Skeletal muscle tissue (tissue), 4 donors: ENCODE measurements around the gene ARMC5. TPM values are rescaled to one million over a fixed set of nuclear protein-coding genes. Genes with fewer than 3 reads are reported as not detected.
"Not testable (repeated sequence)": the region's sequence is repeated elsewhere in the genome, so short reads cannot be mapped to it uniquely, and the experiment has no call there.

Experiments
- H3K27ac ChIP-seq: one replicate; pipeline ENCODE4 v1.7.0; 2013; ENCODE audit warnings: mild to moderate bottlenecking, low read depth, low read length, inconsistent platforms
- H3K27me3 ChIP-seq, 3 donors: one replicate each; pipeline ENCODE4 v1.7.0; 2013; ENCODE audit warnings: low read length in 3 of 3; ENCODE audit not compliant: control insufficient read depth in 3 of 3, insufficient read depth in 3 of 3
- H3K36me3 ChIP-seq, 3 donors: one replicate each; pipeline ENCODE4 v1.7.0; 2013; ENCODE audit warnings: low read length in 3 of 3; ENCODE audit not compliant: control insufficient read depth in 3 of 3, insufficient read depth in 3 of 3
- H3K4me1 ChIP-seq, 3 donors: one replicate each; pipeline ENCODE4 v1.7.0; 2013; ENCODE audit warnings: low read length in 3 of 3, mild to moderate bottlenecking in 3 of 3; ENCODE audit not compliant: control insufficient read depth in 3 of 3, insufficient read depth in 3 of 3
- H3K4me3 ChIP-seq, 3 donors: one replicate each; pipeline ENCODE4 v1.7.0; 2013; ENCODE audit warnings: low read length in 3 of 3
- H3K9ac ChIP-seq, 3 donors: one replicate each; pipeline ENCODE4 v1.7.0; 2013; ENCODE audit warnings: low read length in 3 of 3, mild to moderate bottlenecking in 3 of 3, moderate library complexity in 2 of 3, low read depth in 1 of 3
- H3K9me3 ChIP-seq, 3 donors: one replicate each; pipeline ENCODE4 v1.7.0; 2013; ENCODE audit warnings: low read length in 3 of 3; ENCODE audit not compliant: control insufficient read depth in 3 of 3
- total RNA-seq: library from RNA; depleted of rRNA; stranded (reverse); fragments of >200 nt; gene quantifications from one replicate; pipeline ENCODE4 v1.2.3, GENCODE V29; 2014
- donor health status: Osteomylitis.

ARMC5 gene
- total RNA-seq, 1 donor from 2014 or later: 6.8 TPM

- peaks cover 24 to 32% (median 31%) of the 10 kb centered on the region in 3 donors for H3K36me3 ChIP-seq
- H3K4me3 ChIP-seq, H3K9me3 ChIP-seq, H3K27me3 ChIP-seq, H3K27ac ChIP-seq, H3K9ac ChIP-seq: not testable (repeated sequence)
- H3K4me1 ChIP-seq: peaks cover 17 to 35% (median 20%) of the 10 kb centered on the region in 3 donors
These were observed 44.3 kb downstream of the ARMC5 start for GRCh38 chr16:31503555-31503954.

DNA sequence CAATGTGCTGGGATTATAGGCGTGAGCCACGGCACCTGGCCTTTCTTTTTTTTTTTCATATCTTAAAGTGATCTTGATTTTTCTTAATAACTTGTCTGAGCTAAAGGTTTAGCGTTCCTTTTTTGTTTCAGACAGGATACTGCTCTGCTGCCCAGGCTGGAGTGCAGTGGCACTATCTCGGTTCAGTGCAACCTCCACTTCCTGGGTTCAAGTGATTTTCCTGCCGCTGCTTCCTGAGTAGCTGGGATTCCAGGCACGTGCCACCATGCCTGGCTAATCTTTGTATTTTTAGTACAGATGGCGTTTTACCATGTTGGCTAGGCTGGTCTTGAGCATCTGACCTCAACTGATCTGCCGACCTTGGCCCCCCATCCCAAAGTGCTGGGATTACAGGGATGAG is 44.9 kb downstream of the ARMC5 start:
- Histone ChIP-seq H3K9ac (no peak overlapping the region), H3K4me3 (no peak overlapping the region), H3K27ac (no peak overlapping the region), H3K9me3 (no peaks in the 10 kb centered on the region), H3K4me1 (peaks cover 17 to 35% (median 24%) of the 10 kb centered on the region in 3 donors), H3K27me3 (no peaks in the 10 kb centered on the region), H3K36me3 (peaks cover 18 to 26% (median 25%) of the 10 kb centered on the region in 3 donors)

DNA sequence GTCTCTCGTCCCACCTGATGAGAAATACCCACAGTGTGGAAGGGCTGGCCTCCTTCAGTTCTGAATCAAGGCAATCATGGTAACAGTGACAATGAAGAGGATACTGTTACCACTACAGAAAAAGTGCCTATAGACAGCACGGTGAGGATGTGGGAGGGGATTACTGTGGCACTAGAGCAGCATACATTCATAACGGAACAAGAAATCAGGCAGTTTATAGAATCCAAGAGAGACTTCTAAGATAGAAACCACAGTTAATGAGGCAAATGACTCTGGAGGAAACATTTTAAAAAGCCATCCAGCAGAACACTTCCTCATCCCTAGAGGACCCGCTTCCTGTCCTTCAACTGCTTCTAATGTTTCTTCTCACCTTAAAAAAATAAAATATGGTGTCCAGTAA is 46.2 kb downstream of the ARMC5 start:
- Histone ChIP-seq H3K27me3 (no peaks in the 10 kb centered on the region), H3K9ac (no peak overlapping the region), H3K9me3 (no peaks in the 10 kb centered on the region), H3K27ac (no peak overlapping the region), H3K36me3 (peaks cover 6 to 14% (median 14%) of the 10 kb centered on the region in 3 donors), H3K4me3 (no peak overlapping the region), H3K4me1 (peaks cover 20 to 42% (median 27%) of the 10 kb centered on the region in 3 donors)

DNA sequence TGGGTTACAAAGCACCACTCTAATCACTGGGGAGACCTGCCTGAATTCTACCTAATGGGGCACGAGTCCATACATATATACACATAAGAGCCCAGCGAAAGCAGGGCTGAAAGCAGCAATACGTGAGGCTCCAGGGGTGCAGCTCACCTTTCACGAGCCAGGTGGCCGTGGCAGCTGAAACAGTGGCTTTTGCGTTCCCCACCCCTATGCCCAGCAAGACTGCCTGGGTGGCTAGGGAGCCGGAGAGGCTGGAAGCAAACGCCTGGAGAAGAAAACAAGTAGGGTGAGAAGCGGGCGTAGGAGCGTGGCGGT is 48.3 kb downstream of the ARMC5 start:
- H3K27me3 ChIP-seq: no peaks in the 10 kb centered on the region
- H3K9me3 ChIP-seq: no peaks in the 10 kb centered on the region
- peaks cover 4 to 11% (median 11%) of the 10 kb centered on the region in 3 donors for H3K36me3 ChIP-seq
- H3K4me1 ChIP-seq: peaks cover 20 to 42% (median 24%) of the 10 kb centered on the region in 3 donors
- peak overlapping the region; percentile 97 to 99 (median 98) for H3K9ac ChIP-seq
- peak overlapping the region; percentile 82 for H3K27ac ChIP-seq
- peak overlapping the region; percentile 80 to 99 (median 95) for H3K4me3 ChIP-seq

DNA sequence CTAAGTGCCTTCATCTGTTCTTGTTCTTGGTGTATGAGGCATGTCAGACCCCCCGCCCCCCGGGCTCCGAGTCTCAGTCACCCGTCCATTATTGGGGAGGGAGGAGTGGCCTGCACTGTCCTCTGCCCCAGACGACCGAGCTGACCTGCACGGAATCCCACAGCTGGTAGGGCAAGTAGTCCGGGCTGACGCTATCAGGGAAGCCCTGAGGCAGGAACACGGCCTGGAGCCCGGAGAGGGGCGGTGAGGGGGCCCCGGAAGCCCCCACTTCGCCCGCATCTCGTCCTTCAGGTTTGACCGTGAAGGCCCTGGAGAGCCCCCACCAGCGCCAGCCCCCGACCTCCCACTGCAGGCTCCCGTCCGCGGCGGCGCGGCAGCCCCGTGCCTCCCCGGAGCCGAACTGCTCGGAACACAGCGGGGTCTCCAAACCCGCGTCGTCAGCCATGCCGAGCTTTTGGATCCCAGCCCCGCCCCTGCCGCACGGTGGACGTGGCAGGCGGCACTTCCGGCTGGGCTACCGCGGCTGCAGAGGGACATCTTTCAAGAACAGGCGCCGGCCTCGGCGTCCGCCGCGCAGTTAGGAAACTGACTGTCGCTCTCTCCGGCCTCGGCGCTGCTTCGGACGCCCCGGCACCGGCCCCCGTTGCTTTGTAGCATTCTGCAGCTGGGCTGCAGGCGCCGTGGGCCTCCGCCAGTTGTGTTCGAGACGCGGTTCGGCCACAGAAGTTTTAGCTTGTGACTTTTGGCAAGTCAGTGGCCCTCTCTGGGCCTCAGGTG is 48.8 kb downstream of the ARMC5 start, which contains the start of gene RUSF1:
TSS of gene RUSF1 (minus strand) at position 463 of the 777 bp plus-strand sequence. CDS start at position 445, 18 bp downstream.
- Histone ChIP-seq H3K36me3 (peaks cover 4 to 11% (median 11%) of the 10 kb centered on the region in 3 donors), H3K9ac (peak within 1 kb of the TSS; percentile 97 to 99 (median 98)), H3K27me3 (no peaks in the 10 kb centered on the region), H3K4me1 (peaks cover 18 to 42% (median 20%) of the 10 kb centered on the region in 3 donors), H3K9me3 (no peaks in the 10 kb centered on the region), H3K4me3 (peak within 1 kb of the TSS; percentile 80 to 99 (median 95)), H3K27ac (peak within 1 kb of the TSS; percentile 82)

- no peaks in the 10 kb centered on the region for H3K9me3 ChIP-seq
- peak overlapping the region; percentile 82 for H3K27ac ChIP-seq
- peak overlapping the region; percentile 97 to 99 (median 98) for H3K9ac ChIP-seq
- H3K36me3 ChIP-seq: peaks cover 4 to 11% (median 11%) of the 10 kb centered on the region in 3 donors
- H3K4me3 ChIP-seq: peak overlapping the region; percentile 80 to 99 (median 95)
- H3K4me1 ChIP-seq: peaks cover 18 to 42% (median 20%) of the 10 kb centered on the region in 3 donors
- no peaks in the 10 kb centered on the region for H3K27me3 ChIP-seq
These were observed 49.5 kb downstream of the ARMC5 start for GRCh38 chr16:31508706-31509195.

GRCh38 chr16:31513126-31513525 is 53.8 kb downstream of the ARMC5 start:
- H3K4me1 ChIP-seq: peaks cover 3 to 8% (median 6%) of the 10 kb centered on the region in 3 donors
- no peaks in the 10 kb centered on the region for H3K36me3 ChIP-seq
- peaks cover 0 to 2% (median 0%) of the 10 kb centered on the region in 3 donors for H3K27me3 ChIP-seq
- no peak overlapping the region for H3K27ac ChIP-seq
- no peak overlapping the region for H3K9ac ChIP-seq
- H3K4me3 ChIP-seq: no peak overlapping the region
- no peaks in the 10 kb centered on the region for H3K9me3 ChIP-seq

- no peak overlapping the region for H3K9ac ChIP-seq
- no peak overlapping the region for H3K27ac ChIP-seq
- peaks cover 0 to 2% (median 0%) of the 10 kb centered on the region in 3 donors for H3K27me3 ChIP-seq
These were observed 54.6 kb downstream of the ARMC5 start for GRCh38 chr16:31513884-31514283.

More at GRCh38 chr16:31513884-31514283, 54.6 kb downstream of the ARMC5 start:
- H3K4me1 ChIP-seq: peaks cover 3 to 8% (median 6%) of the 10 kb centered on the region in 3 donors
- H3K4me3 ChIP-seq: no peak overlapping the region
- H3K36me3 ChIP-seq: no peaks in the 10 kb centered on the region
- H3K9me3 ChIP-seq: no peaks in the 10 kb centered on the region
